Amniotic epithelial cell (primary cell): Measurements from ENCODE around the gene SULT1A2.
"Not testable (repeated sequence)": the region's sequence is repeated elsewhere in the genome, so short reads cannot be mapped to it uniquely, and the experiment has no call there.

Experiments
- DNase-seq: peaks from one replicate; pipeline ENCODE4 v3.0.0-alpha.2; 2010; ENCODE audit warnings: low read depth

SULT1A2 gene

GRCh38 chr16:28596840-28597691, at the start of gene SULT1A2:
TSS of gene SULT1A2 (minus strand) at chr16:28597050. CDS start at chr16:28595930, 1,120 bp downstream.
- DNase-seq = peak; percentile 36

GRCh38 chr16:28639959-28640358, 43.1 kb upstream of the SULT1A2 start:
- not testable (repeated sequence) for DNase-seq

GRCh38 chr16:28638359-28638758, 41.5 kb upstream of the SULT1A2 start:
- not testable (repeated sequence) for DNase-seq

- not testable (repeated sequence) for DNase-seq
Observed at GRCh38 chr16:28637765-28638164, 40.9 kb upstream of the SULT1A2 start, which contains the start of gene NPIPB8. TSS of gene NPIPB8 (plus strand) at chr16:28638065. CDS start at chr16:28638361, 296 bp downstream.

- peak; percentile 93 for DNase-seq
Observed at GRCh38 chr16:28636093-28636823, 39.4 kb upstream of the SULT1A2 start.

- DNase-seq = not testable (repeated sequence)
Observed at GRCh38 chr16:28630905-28631304, 34.1 kb upstream of the SULT1A2 start.

GRCh38 chr16:28623172-28623711, 26.4 kb upstream of the SULT1A2 start:
- no peak for DNase-seq

GRCh38 chr16:28622532-28623171, 25.8 kb upstream of the SULT1A2 start:
- DNase-seq = not testable (repeated sequence)

- DNase-seq = no peak
Observed at GRCh38 chr16:28621481-28622155, 24.8 kb upstream of the SULT1A2 start.

- DNase-seq = not testable (repeated sequence)
Observed at GRCh38 chr16:28620316-28620715, 23.5 kb upstream of the SULT1A2 start.

GRCh38 chr16:28617874-28618273, 21.0 kb upstream of the SULT1A2 start:
- DNase-seq = peak; percentile 37

- no peak for DNase-seq
Observed at GRCh38 chr16:28616636-28617035, 19.8 kb upstream of the SULT1A2 start.

GRCh38 chr16:28616224-28616577, 19.4 kb upstream of the SULT1A2 start:
- not testable (repeated sequence) for DNase-seq

GRCh38 chr16:28615486-28616223, 18.8 kb upstream of the SULT1A2 start:
- DNase-seq = peak; percentile 26

GRCh38 chr16:28614561-28614960, 17.7 kb upstream of the SULT1A2 start:
- not testable (repeated sequence) for DNase-seq

- not testable (repeated sequence) for DNase-seq
Observed at GRCh38 chr16:28613912-28614311, 17.1 kb upstream of the SULT1A2 start.

- DNase-seq = not testable (repeated sequence)
Observed at GRCh38 chr16:28612359-28613280, 15.8 kb upstream of the SULT1A2 start.

- no peak for DNase-seq
Observed at GRCh38 chr16:28610595-28611191, 13.8 kb upstream of the SULT1A2 start.
